ENCODE results near the gene AHCYL2.

AHCYL2 gene

DNA sequence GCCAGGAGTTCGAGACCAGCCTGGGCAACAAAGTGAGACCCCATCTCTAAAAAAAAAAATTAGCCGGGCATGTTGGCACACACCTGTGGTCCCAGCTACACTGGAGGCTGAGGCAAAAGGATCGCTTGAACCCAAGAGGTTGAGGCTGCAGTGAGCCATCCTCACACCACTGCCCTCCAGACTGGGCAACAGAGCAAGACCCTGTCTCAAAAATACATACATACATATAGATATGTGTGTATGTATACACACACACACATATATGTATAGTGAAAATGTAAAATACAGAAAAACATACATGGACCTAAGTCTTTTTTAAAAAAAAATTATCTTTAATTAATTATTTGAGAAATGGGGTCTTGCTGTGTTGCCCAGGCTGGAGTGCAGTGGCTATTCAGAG, 30.9 kb upstream of the AHCYL2 start:
- TF ChIP-seq EZH2 (IDR thresholded peaks at IDR 0.05; ENCODE audit: borderline replicate concordance, low read length) = no peak
- TF ChIP-seq, protein P1, sequence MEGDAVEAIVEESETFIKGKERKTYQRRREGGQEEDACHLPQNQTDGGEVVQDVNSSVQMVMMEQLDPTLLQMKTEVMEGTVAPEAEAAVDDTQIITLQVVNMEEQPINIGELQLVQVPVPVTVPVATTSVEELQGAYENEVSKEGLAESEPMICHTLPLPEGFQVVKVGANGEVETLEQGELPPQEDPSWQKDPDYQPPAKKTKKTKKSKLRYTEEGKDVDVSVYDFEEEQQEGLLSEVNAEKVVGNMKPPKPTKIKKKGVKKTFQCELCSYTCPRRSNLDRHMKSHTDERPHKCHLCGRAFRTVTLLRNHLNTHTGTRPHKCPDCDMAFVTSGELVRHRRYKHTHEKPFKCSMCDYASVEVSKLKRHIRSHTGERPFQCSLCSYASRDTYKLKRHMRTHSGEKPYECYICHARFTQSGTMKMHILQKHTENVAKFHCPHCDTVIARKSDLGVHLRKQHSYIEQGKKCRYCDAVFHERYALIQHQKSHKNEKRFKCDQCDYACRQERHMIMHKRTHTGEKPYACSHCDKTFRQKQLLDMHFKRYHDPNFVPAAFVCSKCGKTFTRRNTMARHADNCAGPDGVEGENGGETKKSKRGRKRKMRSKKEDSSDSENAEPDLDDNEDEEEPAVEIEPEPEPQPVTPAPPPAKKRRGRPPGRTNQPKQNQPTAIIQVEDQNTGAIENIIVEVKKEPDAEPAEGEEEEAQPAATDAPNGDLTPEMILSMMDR (IDR thresholded peaks at IDR 0.05; ENCODE audit: low read length) = no peak
- no peaks in the 10 kb centered on the region for H3K36me3 ChIP-seq (ENCODE audit: insufficient read depth, low read length)

DNA sequence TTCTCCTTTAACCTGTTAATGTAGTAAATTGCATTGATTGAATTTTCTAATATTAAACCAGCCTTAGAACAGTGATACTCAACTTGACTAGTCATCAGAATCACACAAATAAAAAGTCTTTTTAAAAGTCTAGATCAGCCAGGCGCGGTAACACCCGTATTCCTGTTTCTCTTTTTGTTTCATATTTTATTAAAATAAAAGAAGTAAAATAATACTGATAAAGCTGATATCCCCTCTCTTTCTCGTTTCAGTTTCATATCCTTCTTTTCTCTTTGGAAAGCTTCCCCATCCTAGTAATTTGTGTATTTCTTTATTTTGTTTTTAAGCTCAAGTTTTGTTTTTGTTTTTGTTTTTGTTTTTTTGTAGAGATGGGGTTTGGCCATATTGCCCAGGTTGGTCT, 27.1 kb upstream of the AHCYL2 start:
- Histone ChIP-seq H3K4me3 (ENCODE audit: low read depth, low read length, poor library complexity, severe bottlenecking) (no peak overlapping the region), H3K9me2 (ENCODE audit: low read depth, low read length) (no peaks in the 10 kb centered on the region), H3K9ac (ENCODE audit: low read length) (no peak overlapping the region), H3K27ac (ENCODE audit: low read depth, low read length, poor library complexity, severe bottlenecking) (no peak overlapping the region), H3K79me2 (ENCODE audit: insufficient read depth, low read length) (no peaks in the 10 kb centered on the region), H2AFZ (ENCODE audit: low read length) (no peak overlapping the region), H3K4me1 (ENCODE audit: insufficient read depth, low read length, severe bottlenecking) (no peaks in the 10 kb centered on the region), H3K36me3 (ENCODE audit: insufficient read depth, low read length) (no peaks in the 10 kb centered on the region), H3F3A (ENCODE audit: insufficient read depth, low read length) (no peaks in the 10 kb centered on the region), H3K4me2 (ENCODE audit: low read length) (no peak overlapping the region), H4K20me1 (ENCODE audit: insufficient read depth, low read length) (no peaks in the 10 kb centered on the region), H3K9me3 (ENCODE audit: low read length) (no peaks in the 10 kb centered on the region), H3K27me3 (ENCODE audit: insufficient read depth, low read length) (no peaks in the 10 kb centered on the region; the same call in 1 of the 2 replicates)
- TF ChIP-seq, protein P1 (IDR thresholded peaks at IDR 0.05; ENCODE audit: low read length) = no peak
- no peak for TF ChIP-seq EZH2 (IDR thresholded peaks at IDR 0.05; ENCODE audit: borderline replicate concordance, low read length)

More for the DNA sequence above, 30.9 kb upstream of the AHCYL2 start:
- no peaks in the 10 kb centered on the region for H4K20me1 ChIP-seq (ENCODE audit: insufficient read depth, low read length)
- H3K9me3 ChIP-seq (ENCODE audit: low read length) = no peaks in the 10 kb centered on the region
- H3K27me3 ChIP-seq (ENCODE audit: insufficient read depth, low read length) = peaks cover 27% of the 10 kb centered on the region
- no peaks in the 10 kb centered on the region for H3F3A ChIP-seq (ENCODE audit: insufficient read depth, low read length)
- H3K4me1 ChIP-seq (ENCODE audit: insufficient read depth, low read length, severe bottlenecking) = peaks cover 7% of the 10 kb centered on the region
- H3K4me2 ChIP-seq (ENCODE audit: low read length) = no peak overlapping the region
- H2AFZ ChIP-seq (ENCODE audit: low read length) = no peak overlapping the region
- H3K79me2 ChIP-seq (ENCODE audit: insufficient read depth, low read length) = no peaks in the 10 kb centered on the region
- H3K4me3 ChIP-seq (ENCODE audit: low read depth, low read length, poor library complexity, severe bottlenecking) = no peak overlapping the region
- H3K9me2 ChIP-seq (ENCODE audit: low read depth, low read length) = no peaks in the 10 kb centered on the region
- H3K9ac ChIP-seq (ENCODE audit: low read length) = no peak overlapping the region
- H3K27ac ChIP-seq (ENCODE audit: low read depth, low read length, poor library complexity, severe bottlenecking) = no peak overlapping the region

DNA sequence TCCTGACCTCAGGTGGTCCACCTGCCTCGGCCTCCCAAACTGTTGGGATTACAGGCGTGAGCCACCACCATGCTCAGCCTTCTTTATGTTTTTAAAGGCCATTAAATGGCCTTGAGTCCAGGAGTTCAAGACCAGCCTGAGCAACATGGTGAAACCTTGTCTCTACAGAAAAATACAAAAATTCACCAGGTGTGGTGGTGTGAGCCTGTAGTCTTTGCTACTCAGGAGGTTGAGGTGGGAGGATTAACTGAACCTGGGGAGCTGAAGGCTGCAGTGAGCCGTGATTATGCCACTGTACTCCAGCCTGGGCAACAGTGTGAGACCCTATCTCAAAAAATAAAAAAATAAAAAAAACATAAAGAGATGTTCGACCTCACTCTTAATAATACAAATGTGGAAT, 25.4 kb upstream of the AHCYL2 start:
- H4K20me1 ChIP-seq (ENCODE audit: insufficient read depth, low read length) = no peaks in the 10 kb centered on the region
- H3K27me3 ChIP-seq (ENCODE audit: insufficient read depth, low read length) = peaks cover 9% of the 10 kb centered on the region; the same call in 1 of the 2 replicates
- H3K79me2 ChIP-seq (ENCODE audit: insufficient read depth, low read length) = no peaks in the 10 kb centered on the region

More for the DNA sequence above, 25.4 kb upstream of the AHCYL2 start:
- TF ChIP-seq, protein P1 (IDR thresholded peaks at IDR 0.05; ENCODE audit: low read length) = no peak
- no peak for TF ChIP-seq EZH2 (IDR thresholded peaks at IDR 0.05; ENCODE audit: borderline replicate concordance, low read length)
- H3K9me3 ChIP-seq (ENCODE audit: low read length) = no peaks in the 10 kb centered on the region
- H2AFZ ChIP-seq (ENCODE audit: low read length) = no peak overlapping the region
- no peak overlapping the region for H3K27ac ChIP-seq (ENCODE audit: low read depth, low read length, poor library complexity, severe bottlenecking)
- H3K4me2 ChIP-seq (ENCODE audit: low read length) = no peak overlapping the region
- H3K36me3 ChIP-seq (ENCODE audit: insufficient read depth, low read length) = no peaks in the 10 kb centered on the region
- no peaks in the 10 kb centered on the region for H3K4me1 ChIP-seq (ENCODE audit: insufficient read depth, low read length, severe bottlenecking)
- no peaks in the 10 kb centered on the region for H3F3A ChIP-seq (ENCODE audit: insufficient read depth, low read length)
- H3K9ac ChIP-seq (ENCODE audit: low read length) = no peak overlapping the region
- H3K9me2 ChIP-seq (ENCODE audit: low read depth, low read length) = no peaks in the 10 kb centered on the region
- no peak overlapping the region for H3K4me3 ChIP-seq (ENCODE audit: low read depth, low read length, poor library complexity, severe bottlenecking)

Data from OCI-LY1 (cell line).